ENCODE results near the gene SHTN1.

SHTN1 gene

DNA sequence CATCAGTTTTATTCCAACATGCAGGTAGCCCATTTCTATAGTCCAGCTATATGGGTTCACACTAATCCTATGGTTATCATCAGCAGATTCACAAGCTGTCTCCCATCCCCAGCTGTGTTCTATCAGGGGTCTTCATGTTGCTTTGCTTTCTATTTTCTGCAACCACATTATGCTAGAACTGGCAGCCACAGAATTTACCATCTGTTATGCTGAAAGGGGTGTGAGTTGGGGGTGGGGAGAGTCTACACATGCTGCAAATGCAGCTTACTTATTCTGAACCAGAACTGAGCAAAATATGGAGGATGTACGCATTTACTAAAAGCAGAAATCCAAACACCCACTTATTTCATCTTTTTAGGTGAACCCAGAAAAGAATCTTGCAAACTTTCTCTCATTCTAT, 32.9 kb downstream of the SHTN1 start:
- no peak for ATAC-seq (replicated peaks)
- peaks cover 0 to 2% of the 10 kb centered on the region in 2 donors for H3K9me3 Mint-ChIP-seq
- no peak for DNase-seq

DNA sequence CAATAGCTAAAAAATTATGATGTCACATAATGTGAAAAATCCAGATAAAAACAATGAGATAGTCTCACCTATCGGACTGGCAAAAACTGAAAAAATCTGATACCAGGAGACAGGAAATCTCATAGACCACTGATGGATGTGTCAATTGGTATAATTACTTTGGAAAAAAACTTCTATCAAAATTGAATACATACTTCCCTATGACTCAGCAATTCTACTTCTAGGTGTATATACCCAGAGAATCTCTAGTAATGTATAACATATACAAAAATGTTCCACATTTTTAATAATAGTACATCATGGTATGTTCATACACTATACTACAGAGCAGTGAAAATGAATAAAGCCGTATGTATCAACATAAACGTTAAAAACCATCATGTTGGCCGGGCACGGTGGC, 34.9 kb downstream of the SHTN1 start:
- Mint-ChIP-seq H3K4me1 (no peaks in the 10 kb centered on the region), H3K27ac (no peak overlapping the region), H3K27me3 (no peaks in the 10 kb centered on the region), H3K4me3 (no peak overlapping the region), H3K9me3 (peaks cover 0 to 2% of the 10 kb centered on the region in 2 donors), H3K36me3 (no peaks in the 10 kb centered on the region)
- ATAC-seq (replicated peaks) (no peak), DNase-seq (no peak)

More for the DNA sequence above, 32.9 kb downstream of the SHTN1 start:
- Mint-ChIP-seq H3K4me1 (no peaks in the 10 kb centered on the region), H3K4me3 (no peak overlapping the region), H3K27ac (no peak overlapping the region), H3K36me3 (no peaks in the 10 kb centered on the region), H3K27me3 (no peaks in the 10 kb centered on the region)

GRCh38 chr10:116968331-116968730, 36.7 kb downstream of the SHTN1 start:
- ATAC-seq (replicated peaks) = no peak
- Mint-ChIP-seq H3K27me3 (no peaks in the 10 kb centered on the region), H3K27ac (no peak overlapping the region), H3K9me3 (peaks cover 0 to 2% of the 10 kb centered on the region in 2 donors), H3K4me1 (no peaks in the 10 kb centered on the region), H3K4me3 (no peak overlapping the region), H3K36me3 (no peaks in the 10 kb centered on the region)
- DNase-seq = no peak

GRCh38 chr10:116961406-116962251, 43.4 kb downstream of the SHTN1 start:
- Mint-ChIP-seq H3K4me3 (no peak overlapping the region), H3K27me3 (no peaks in the 10 kb centered on the region), H3K9me3 (no peaks in the 10 kb centered on the region), H3K4me1 (no peaks in the 10 kb centered on the region), H3K36me3 (no peaks in the 10 kb centered on the region), H3K27ac (no peak overlapping the region)
- ATAC-seq (replicated peaks) (no peak), DNase-seq (no peak)

- no peak for ATAC-seq (replicated peaks)
- H3K4me1 Mint-ChIP-seq = no peaks in the 10 kb centered on the region
- no peaks in the 10 kb centered on the region for H3K27me3 Mint-ChIP-seq
- no peaks in the 10 kb centered on the region for H3K9me3 Mint-ChIP-seq
- DNase-seq = no peak
- H3K27ac Mint-ChIP-seq = no peak overlapping the region
- no peak overlapping the region for H3K4me3 Mint-ChIP-seq
- no peaks in the 10 kb centered on the region for H3K36me3 Mint-ChIP-seq
These were observed 44.8 kb downstream of the SHTN1 start for GRCh38 chr10:116960066-116960776.

DNA sequence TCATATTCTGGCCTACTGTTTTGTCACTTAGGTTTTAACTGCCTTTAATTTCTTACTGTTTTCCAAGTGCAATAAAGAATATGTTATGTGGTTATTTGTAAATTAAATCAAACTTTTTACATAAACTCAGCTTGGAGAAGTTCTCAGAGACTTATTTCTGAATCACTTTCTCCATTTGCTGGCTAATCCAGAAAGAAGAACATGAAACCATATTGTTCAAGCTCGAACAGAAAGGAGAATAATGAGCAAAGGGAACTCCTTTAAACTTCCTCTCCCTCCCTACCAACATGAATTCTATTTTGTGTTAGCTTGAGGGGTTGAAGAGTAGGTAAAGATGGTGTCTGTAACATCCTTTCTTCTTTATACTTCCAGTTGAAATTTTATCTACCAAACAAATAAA, 52.3 kb downstream of the SHTN1 start:
- Mint-ChIP-seq H3K4me1 (no peaks in the 10 kb centered on the region), H3K4me3 (no peak overlapping the region), H3K27me3 (no peaks in the 10 kb centered on the region), H3K9me3 (no peaks in the 10 kb centered on the region), H3K36me3 (no peaks in the 10 kb centered on the region), H3K27ac (no peak overlapping the region)
- no peak for ATAC-seq (replicated peaks)
- DNase-seq = no peak

DNA sequence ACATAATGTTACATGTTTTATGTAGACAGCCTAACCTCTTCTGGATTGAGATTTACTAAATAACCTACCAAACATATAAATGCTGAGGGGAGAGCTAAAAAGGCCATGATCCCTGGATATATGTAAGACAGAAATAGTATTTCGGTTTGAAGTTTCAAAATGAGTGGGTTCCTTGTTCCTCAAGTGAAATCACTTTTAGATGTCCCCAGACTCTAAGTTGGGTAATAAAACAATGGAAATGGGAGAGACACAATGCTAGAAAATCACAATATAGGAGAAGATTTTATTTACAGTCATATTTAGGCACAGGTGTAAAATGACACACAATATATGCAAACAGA, 56.5 kb downstream of the SHTN1 start:
- ATAC-seq (replicated peaks) (no peak), DNase-seq (no peak)
- Mint-ChIP-seq H3K27me3 (no peaks in the 10 kb centered on the region), H3K4me3 (no peak overlapping the region), H3K36me3 (no peaks in the 10 kb centered on the region), H3K4me1 (no peaks in the 10 kb centered on the region), H3K27ac (no peak overlapping the region), H3K9me3 (no peaks in the 10 kb centered on the region)

DNA sequence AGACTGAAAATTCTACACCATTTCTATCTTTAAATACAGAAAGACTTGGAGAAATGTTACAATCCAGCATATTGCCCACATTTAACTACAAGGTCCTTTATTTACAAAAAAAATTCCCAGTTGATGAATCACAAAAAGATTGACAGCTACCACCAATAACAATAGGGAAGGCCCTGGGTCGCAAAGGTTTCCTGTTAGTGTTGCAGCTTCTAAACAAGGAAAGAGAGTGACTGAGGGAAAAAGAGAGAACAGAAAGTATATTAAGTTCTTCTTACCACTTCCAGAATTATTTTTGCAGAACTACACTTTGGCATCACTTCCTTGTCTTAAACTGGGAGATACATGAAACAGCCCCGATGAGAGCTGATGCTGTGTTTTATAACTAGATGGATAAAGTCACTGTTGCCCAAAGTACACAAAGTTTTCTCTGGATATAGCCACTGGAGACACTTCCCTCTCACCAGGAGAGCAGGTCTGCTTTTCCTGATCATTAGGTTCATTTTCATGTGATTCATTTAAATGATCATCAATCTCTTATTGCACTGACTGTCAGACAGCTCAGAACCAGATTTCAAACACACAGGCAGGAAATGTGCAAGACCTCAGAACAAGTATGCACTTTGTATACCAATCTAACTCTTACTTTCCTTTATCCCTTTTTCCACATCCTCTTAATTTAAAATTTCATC, 57.0 kb downstream of the SHTN1 start:
- H3K27ac Mint-ChIP-seq = no peak overlapping the region

DNA sequence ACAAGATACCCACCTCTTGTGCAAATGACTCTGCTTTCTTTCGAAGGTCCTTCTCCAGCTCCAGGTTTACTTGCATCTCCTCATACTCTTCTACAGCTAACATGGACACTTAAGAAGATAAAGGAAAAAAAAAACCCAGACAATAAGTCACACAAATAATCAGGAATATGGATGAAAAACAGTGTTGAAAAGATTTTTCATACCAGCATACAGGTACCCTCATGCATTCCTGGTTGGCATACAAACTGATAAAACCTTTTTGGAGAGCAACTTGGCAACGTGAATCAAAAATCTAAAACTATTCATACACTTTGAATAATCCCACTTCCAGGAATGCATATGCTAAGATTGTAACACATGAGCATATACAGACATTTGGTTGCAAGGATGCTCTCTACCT, 60.1 kb downstream of the SHTN1 start:
- Mint-ChIP-seq H3K4me1 (no peaks in the 10 kb centered on the region), H3K27me3 (peaks cover 0 to 4% of the 10 kb centered on the region in 2 donors), H3K9me3 (no peaks in the 10 kb centered on the region), H3K36me3 (no peaks in the 10 kb centered on the region), H3K27ac (no peak overlapping the region), H3K4me3 (no peak overlapping the region)
- DNase-seq (no peak), ATAC-seq (replicated peaks) (no peak)

More for the DNA sequence above, 57.0 kb downstream of the SHTN1 start:
- no peak overlapping the region for H3K4me3 Mint-ChIP-seq
- DNase-seq (no peak), ATAC-seq (replicated peaks) (no peak)
- H3K4me1 Mint-ChIP-seq = no peaks in the 10 kb centered on the region
- H3K27me3 Mint-ChIP-seq = peaks cover 0 to 3% of the 10 kb centered on the region in 2 donors
- H3K36me3 Mint-ChIP-seq = no peaks in the 10 kb centered on the region
- H3K9me3 Mint-ChIP-seq = no peaks in the 10 kb centered on the region

GRCh38 chr10:116931806-116932205, 73.2 kb downstream of the SHTN1 start:
- DNase-seq (no peak), ATAC-seq (replicated peaks) (no peak)
- H3K27ac Mint-ChIP-seq = no peak overlapping the region
- no peaks in the 10 kb centered on the region for H3K4me1 Mint-ChIP-seq
- no peaks in the 10 kb centered on the region for H3K36me3 Mint-ChIP-seq
- H3K4me3 Mint-ChIP-seq = no peak overlapping the region
- H3K27me3 Mint-ChIP-seq = no peaks in the 10 kb centered on the region
- H3K9me3 Mint-ChIP-seq = peaks cover 0 to 8% of the 10 kb centered on the region in 2 donors

DNA sequence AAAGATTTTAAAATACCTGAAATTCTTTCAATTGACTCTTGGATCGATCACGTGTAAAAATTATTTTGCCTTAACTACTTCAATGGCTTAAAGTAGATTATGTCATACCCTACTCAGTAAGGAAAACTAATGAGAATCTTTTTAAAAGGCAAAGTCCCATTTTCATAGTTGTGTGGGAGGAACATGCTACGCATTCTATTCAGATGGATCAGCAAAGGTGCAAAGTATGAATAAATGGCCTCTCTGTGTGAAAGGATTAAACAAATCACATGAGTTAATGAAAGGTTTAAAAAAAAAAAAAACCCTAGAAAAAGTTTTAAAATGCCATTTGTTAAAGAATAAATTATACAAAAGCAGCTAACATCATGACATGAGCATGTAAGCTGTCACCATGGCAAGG, 78.6 kb downstream of the SHTN1 start:
- H3K4me1 Mint-ChIP-seq = no peaks in the 10 kb centered on the region

GRCh38 chr10:116925056-116925455, 79.9 kb downstream of the SHTN1 start:
- Mint-ChIP-seq H3K4me1 (no peaks in the 10 kb centered on the region), H3K9me3 (peaks cover 0 to 3% of the 10 kb centered on the region in 2 donors), H3K36me3 (no peaks in the 10 kb centered on the region), H3K27ac (no peak overlapping the region), H3K27me3 (no peaks in the 10 kb centered on the region), H3K4me3 (no peak overlapping the region)
- no peak for ATAC-seq (replicated peaks)
- DNase-seq = no peak

More for the DNA sequence above, 78.6 kb downstream of the SHTN1 start:
- peaks cover 0 to 3% of the 10 kb centered on the region in 2 donors for H3K9me3 Mint-ChIP-seq
- DNase-seq (no peak), ATAC-seq (replicated peaks) (no peak)
- no peak overlapping the region for H3K27ac Mint-ChIP-seq
- no peaks in the 10 kb centered on the region for H3K27me3 Mint-ChIP-seq
- H3K4me3 Mint-ChIP-seq = no peak overlapping the region
- H3K36me3 Mint-ChIP-seq = no peaks in the 10 kb centered on the region

DNA sequence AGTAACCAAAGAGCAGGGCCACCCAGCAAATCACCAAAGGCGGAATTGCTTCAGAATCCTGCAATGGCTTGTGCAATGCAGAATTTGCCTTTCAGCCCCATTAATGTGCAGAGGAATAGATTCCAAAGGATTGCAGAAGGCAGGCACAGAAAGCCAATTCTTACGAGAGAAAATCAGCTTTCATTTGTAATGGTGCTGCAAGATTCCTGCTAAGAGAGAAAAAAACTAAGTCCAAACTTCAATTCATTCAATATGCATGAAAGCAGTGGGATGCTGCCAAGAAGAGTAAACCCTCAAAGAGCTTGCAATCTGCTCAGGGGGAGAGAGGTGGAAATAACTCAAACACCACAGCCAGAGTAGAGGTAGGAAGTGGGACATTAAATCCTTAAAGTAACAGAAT, 85.3 kb downstream of the SHTN1 start:
- Mint-ChIP-seq H3K27ac (no peak overlapping the region), H3K9me3 (no peaks in the 10 kb centered on the region)

GRCh38 chr10:116919164-116919563, 85.8 kb downstream of the SHTN1 start:
- H3K36me3 Mint-ChIP-seq = no peaks in the 10 kb centered on the region
- no peak overlapping the region for H3K27ac Mint-ChIP-seq
- no peaks in the 10 kb centered on the region for H3K9me3 Mint-ChIP-seq
- no peaks in the 10 kb centered on the region for H3K4me1 Mint-ChIP-seq
- no peak for ATAC-seq (replicated peaks)
- H3K27me3 Mint-ChIP-seq = no peaks in the 10 kb centered on the region
- H3K4me3 Mint-ChIP-seq = no peak overlapping the region
- DNase-seq = no peak

More for the DNA sequence above, 85.3 kb downstream of the SHTN1 start:
- no peaks in the 10 kb centered on the region for H3K4me1 Mint-ChIP-seq
- no peaks in the 10 kb centered on the region for H3K27me3 Mint-ChIP-seq
- DNase-seq (no peak), ATAC-seq (replicated peaks) (no peak)
- H3K36me3 Mint-ChIP-seq = no peaks in the 10 kb centered on the region
- H3K4me3 Mint-ChIP-seq = no peak overlapping the region

DNA sequence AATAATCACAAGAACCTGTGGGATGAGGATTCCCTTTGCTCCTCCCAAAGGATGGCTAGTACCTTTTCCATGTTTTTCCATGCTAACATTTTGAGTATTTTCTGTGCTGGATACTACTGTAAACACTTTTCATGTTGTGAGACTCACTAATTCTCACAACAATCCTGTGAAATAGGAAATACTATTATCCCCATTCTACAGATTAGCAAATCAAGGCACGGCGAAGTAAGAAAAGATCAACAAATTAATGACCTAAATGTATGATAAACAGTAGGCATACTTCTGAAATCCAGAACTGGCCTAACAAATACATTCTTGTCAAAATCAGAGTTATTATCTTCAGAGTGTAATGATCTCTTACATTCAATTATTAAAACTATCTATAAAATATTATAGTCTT, 86.4 kb downstream of the SHTN1 start:
- no peaks in the 10 kb centered on the region for H3K9me3 Mint-ChIP-seq
- ATAC-seq (replicated peaks) = no peak
- H3K27ac Mint-ChIP-seq = no peak overlapping the region
- no peak overlapping the region for H3K4me3 Mint-ChIP-seq
- H3K36me3 Mint-ChIP-seq = no peaks in the 10 kb centered on the region
- no peaks in the 10 kb centered on the region for H3K4me1 Mint-ChIP-seq
- DNase-seq = no peak
- H3K27me3 Mint-ChIP-seq = no peaks in the 10 kb centered on the region

Measured in stimulated activated naive B cell treated with anti-CD40 and anti-IgM and Interleukin-4, amounts not matched to agents 10 μg/mL and 1 μg/mL and 100 μg/mL, for 72 hours (primary cell).